Uterine smooth muscle cell (primary cell): ENCODE measurements around the gene TEX48. TPM values are rescaled to one million over a fixed set of nuclear protein-coding genes. Genes with fewer than 3 reads are reported as not detected.

Experiments used
- total RNA-seq: library from RNA; depleted of rRNA; stranded (reverse); fragments of >200 nt; gene quantifications from 2 replicates; pipeline ENCODE4 v1.2.3, GENCODE V29; 2014

Gene TEX48
- total RNA-seq, result not detected in 2 replicates

GRCh38 chr9:114681594-114682332 lies at the start of gene TEX48:
Gene TEX48 (minus strand): TSS chr9:114682192. CDS start chr9:114671723, 10,469 bp downstream.

GRCh38 chr9:114657705-114658104 lies 24.3 kb downstream of the TEX48 start, which contains the start of gene TEX53:
Gene TEX53 (minus strand): TSS chr9:114657805. CDS start chr9:114657774, 31 bp downstream.

Other genes starting within 250 kb of the TEX48 start
- 1.5 and 3.4 TPM in 2 replicates for gene WHRN, start 176.7 kb downstream of the TEX48 start, total RNA-seq
- 114 and 162 TPM in 2 replicates for gene ATP6V1G1, start 94.4 kb downstream of the TEX48 start, total RNA-seq
- 5.0 and 12.7 TPM in 2 replicates for gene TMEM268, start 70.9 kb downstream of the TEX48 start, total RNA-seq
- gene TEX53, start 24.4 kb downstream of the TEX48 start, total RNA-seq, result not detected in 2 replicates
- gene TNFSF15, start 123.8 kb upstream of the TEX48 start, total RNA-seq, result 3.0 and 3.4 TPM in 2 replicates
- gene TNFSF8, start 248.4 kb upstream of the TEX48 start, total RNA-seq, result not detected in 2 replicates